Activated naive CD8-positive, alpha-beta T cell treated with anti-CD3 and anti-CD28 coated beads for 36 hours (primary cell): ENCODE measurements around the gene RMND5A. TPM values are rescaled to one million over a fixed set of nuclear protein-coding genes. Genes with fewer than 3 reads are reported as not detected.
A peak's percentile ranks its signal among the peaks of the same experiment; 100 is the strongest.
"Not testable (repeated sequence)": the region's sequence is repeated elsewhere in the genome, so short reads cannot be mapped to it uniquely, and the experiment has no call there.

Source experiments
- DNase-seq: peaks from one replicate; pipeline ENCODE4 v3.0.0; 2021
- H3K27ac Mint-ChIP-seq: one replicate; pipeline ENCODE4 v1.8.0; 2022; ENCODE audit warnings: mild to moderate bottlenecking, moderate library complexity, mixed read lengths
- H3K27me3 Mint-ChIP-seq: one replicate; pipeline ENCODE4 v1.8.0; 2022; ENCODE audit warnings: mild to moderate bottlenecking, mixed read lengths
- H3K36me3 Mint-ChIP-seq: one replicate; pipeline ENCODE4 v1.8.0; 2021; ENCODE audit warnings: mild to moderate bottlenecking, mixed read lengths
- H3K4me1 Mint-ChIP-seq: one replicate; pipeline ENCODE4 v1.8.0; 2021; ENCODE audit warnings: mixed read lengths
- H3K4me3 Mint-ChIP-seq: one replicate; pipeline ENCODE4 v1.8.0; 2022; ENCODE audit warnings: mild to moderate bottlenecking, moderate library complexity, mixed read lengths
- H3K9me3 Mint-ChIP-seq: one replicate; pipeline ENCODE4 v1.8.0; 2022; ENCODE audit warnings: mixed read lengths
- total RNA-seq, 2 experiments: library from RNA; stranded (reverse); gene quantifications; one replicate each; pipeline ENCODE4 v1.2.3, GENCODE V29; 2021

The RMND5A gene
- total RNA-seq, 2 experiments from 2014 or later = 63.4 to 65.9 TPM

- Mint-ChIP-seq H3K4me3 (no peak overlapping the region), H3K9me3 (peaks cover 1% of the 10 kb centered on the region), H3K27me3 (no peaks in the 10 kb centered on the region), H3K4me1 (peaks cover 15% of the 10 kb centered on the region), H3K27ac (no peak overlapping the region), H3K36me3 (peaks cover 2% of the 10 kb centered on the region)
- DNase-seq = no peak
Measured at GRCh38 chr2:86700690-86701089, 19.4 kb upstream of the RMND5A start.

- H3K36me3 Mint-ChIP-seq = peaks cover 3% of the 10 kb centered on the region
- no peak for DNase-seq
- H3K9me3 Mint-ChIP-seq = peaks cover 3% of the 10 kb centered on the region
- no peak overlapping the region for H3K4me3 Mint-ChIP-seq
- H3K27ac Mint-ChIP-seq = no peak overlapping the region
- H3K27me3 Mint-ChIP-seq = no peaks in the 10 kb centered on the region
- peaks cover 5% of the 10 kb centered on the region for H3K4me1 Mint-ChIP-seq
Measured at GRCh38 chr2:86703704-86704361, 16.3 kb upstream of the RMND5A start.

- H3K4me1 Mint-ChIP-seq = peaks cover 5% of the 10 kb centered on the region
- H3K9me3 Mint-ChIP-seq = peaks cover 5% of the 10 kb centered on the region
- H3K36me3 Mint-ChIP-seq = peaks cover 3% of the 10 kb centered on the region
- H3K27me3 Mint-ChIP-seq = no peaks in the 10 kb centered on the region
- H3K27ac Mint-ChIP-seq = no peak overlapping the region
- DNase-seq = no peak
- no peak overlapping the region for H3K4me3 Mint-ChIP-seq
Measured at GRCh38 chr2:86704459-86704971, 15.6 kb upstream of the RMND5A start.

GRCh38 chr2:86706220-86706619 lies 13.9 kb upstream of the RMND5A start:
- Mint-ChIP-seq H3K27me3 (no peaks in the 10 kb centered on the region), H3K4me3 (no peak overlapping the region), H3K27ac (no peak overlapping the region), H3K4me1 (peaks cover 5% of the 10 kb centered on the region), H3K36me3 (peaks cover 9% of the 10 kb centered on the region), H3K9me3 (peaks cover 7% of the 10 kb centered on the region)
- DNase-seq = no peak

DNA sequence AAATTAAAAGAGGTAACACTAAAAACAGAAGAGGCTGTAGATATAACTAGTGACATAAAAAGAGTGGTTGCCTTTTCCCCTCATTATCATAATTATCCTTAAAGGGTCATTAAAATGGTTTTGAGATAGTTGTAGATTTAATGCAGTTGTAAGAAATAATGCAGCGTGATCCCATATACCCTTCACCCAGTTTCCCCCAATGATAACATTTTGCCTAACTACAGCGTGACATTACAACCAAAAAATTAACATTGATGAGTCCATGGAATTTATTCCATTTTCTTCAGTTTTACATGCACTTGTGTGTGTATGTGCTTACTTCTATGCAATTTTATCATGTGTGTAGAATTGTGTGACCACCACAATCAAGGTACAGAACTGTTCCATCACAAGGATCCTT lies 13.2 kb upstream of the RMND5A start:
- H3K4me1 Mint-ChIP-seq = peaks cover 5% of the 10 kb centered on the region

GRCh38 chr2:86708126-86708525 lies 12.0 kb upstream of the RMND5A start:
- H3K36me3 Mint-ChIP-seq, H3K27ac Mint-ChIP-seq, H3K4me1 Mint-ChIP-seq, DNase-seq, H3K27me3 Mint-ChIP-seq, H3K9me3 Mint-ChIP-seq, H3K4me3 Mint-ChIP-seq: not testable (repeated sequence)

More for the DNA sequence above, 13.2 kb upstream of the RMND5A start:
- H3K9me3 Mint-ChIP-seq = peaks cover 7% of the 10 kb centered on the region
- peaks cover 9% of the 10 kb centered on the region for H3K36me3 Mint-ChIP-seq
- no peaks in the 10 kb centered on the region for H3K27me3 Mint-ChIP-seq
- DNase-seq = no peak
- no peak overlapping the region for H3K27ac Mint-ChIP-seq
- no peak overlapping the region for H3K4me3 Mint-ChIP-seq

DNA sequence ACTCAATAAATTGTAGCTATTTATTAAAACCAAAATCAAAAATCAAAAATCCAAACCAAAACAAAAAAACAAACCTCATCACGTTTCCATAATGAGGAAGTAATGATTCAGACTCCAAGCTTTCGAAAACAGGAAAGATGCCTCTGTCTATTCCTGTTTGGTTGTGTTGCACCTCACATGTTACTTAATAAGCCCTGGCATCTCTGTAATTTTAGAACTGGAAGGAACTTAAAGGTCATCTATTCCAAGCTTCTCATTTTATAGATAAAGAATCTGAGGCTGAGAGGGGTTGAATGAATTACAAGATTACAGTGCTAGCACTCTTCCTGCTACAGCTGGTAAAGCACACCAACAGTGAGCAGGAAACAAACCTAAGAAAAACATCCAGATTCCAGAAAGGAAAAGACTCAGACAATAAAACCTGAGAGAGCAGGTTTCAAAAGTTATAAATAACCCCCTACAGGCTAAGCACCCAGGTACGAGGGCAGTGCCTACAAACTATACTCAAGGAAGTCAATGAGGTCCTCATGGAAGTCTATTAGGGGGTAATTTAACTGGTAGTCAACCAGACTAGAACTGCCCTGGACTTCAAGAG lies 5.4 kb upstream of the RMND5A start:
- H3K4me3 Mint-ChIP-seq, H3K4me1 Mint-ChIP-seq, H3K27me3 Mint-ChIP-seq, H3K36me3 Mint-ChIP-seq, DNase-seq, H3K27ac Mint-ChIP-seq, H3K9me3 Mint-ChIP-seq: not testable (repeated sequence)

GRCh38 chr2:86719263-86719636 lies 841 bp upstream of the RMND5A start:
- not testable (repeated sequence) for H3K36me3 Mint-ChIP-seq, H3K27me3 Mint-ChIP-seq, H3K4me1 Mint-ChIP-seq, H3K9me3 Mint-ChIP-seq, DNase-seq
- H3K4me3 Mint-ChIP-seq = peak overlapping the region; percentile 80
- peak overlapping the region; percentile 89 for H3K27ac Mint-ChIP-seq

DNA sequence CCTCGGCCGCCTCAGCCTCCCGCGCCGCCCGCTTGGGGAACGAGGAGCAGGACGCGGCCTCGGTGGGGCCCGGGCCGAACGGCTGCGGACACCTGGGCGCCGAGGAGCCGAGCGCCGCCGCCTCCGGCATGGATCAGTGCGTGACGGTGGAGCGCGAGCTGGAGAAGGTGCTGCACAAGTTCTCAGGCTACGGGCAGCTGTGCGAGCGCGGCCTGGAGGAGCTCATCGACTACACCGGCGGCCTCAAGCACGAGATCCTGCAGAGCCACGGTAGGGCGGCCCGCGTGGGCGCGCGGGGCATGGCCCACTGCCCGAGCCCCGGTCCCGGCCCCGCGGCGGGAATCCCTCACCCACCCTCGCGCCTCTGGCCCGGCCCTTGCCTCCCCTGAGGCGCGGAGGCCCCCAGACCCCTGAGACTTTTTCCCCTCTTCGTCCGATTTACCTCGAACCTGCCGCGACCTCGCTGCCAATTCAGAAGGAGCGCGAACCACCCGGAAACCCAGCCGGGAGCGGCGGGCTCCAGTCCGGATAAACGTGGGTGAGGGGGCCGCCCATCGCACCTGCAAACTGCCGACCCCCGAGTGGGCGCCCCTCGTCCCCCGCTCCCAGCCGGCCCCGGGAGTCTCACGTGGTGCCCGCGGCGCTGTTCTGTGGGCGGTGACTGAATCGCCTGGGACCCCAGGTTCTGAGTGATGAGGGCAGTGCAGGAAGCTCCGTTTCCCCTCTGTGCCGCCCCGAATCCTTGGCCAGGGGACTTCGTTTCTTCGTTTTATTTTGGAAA lies 639 bp downstream of the RMND5A start:
- H3K4me3 Mint-ChIP-seq = peak overlapping the region; percentile 87
- not testable (repeated sequence) for H3K4me1 Mint-ChIP-seq, H3K36me3 Mint-ChIP-seq, H3K27me3 Mint-ChIP-seq, H3K9me3 Mint-ChIP-seq
- peak overlapping the region; percentile 84 for H3K27ac Mint-ChIP-seq
- peak; percentile 66 for DNase-seq

DNA sequence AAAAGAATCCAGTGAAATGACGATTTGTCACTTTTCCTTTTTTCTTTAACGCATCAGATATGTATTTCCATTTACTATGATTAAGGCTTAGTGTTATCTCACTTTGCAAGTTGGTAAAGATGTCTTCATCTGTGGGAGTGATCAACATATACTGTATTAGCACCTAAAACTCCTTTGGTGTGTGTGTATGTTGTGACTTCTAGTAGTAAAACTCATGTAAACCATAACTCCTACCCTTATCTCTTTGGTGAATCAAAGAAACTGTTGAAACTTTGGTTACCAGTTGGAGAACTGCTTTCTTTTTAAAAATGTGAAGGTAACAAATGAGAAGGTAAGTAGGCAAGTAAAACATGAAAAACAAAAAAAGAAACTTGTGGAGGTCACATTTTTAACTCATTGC lies 5.6 kb downstream of the RMND5A start:
- not testable (repeated sequence) for H3K4me3 Mint-ChIP-seq, H3K27ac Mint-ChIP-seq

GRCh38 chr2:86732040-86732525 lies 12.0 kb downstream of the RMND5A start:
- H3K36me3 Mint-ChIP-seq, H3K9me3 Mint-ChIP-seq, H3K27ac Mint-ChIP-seq, DNase-seq, H3K27me3 Mint-ChIP-seq, H3K4me3 Mint-ChIP-seq: not testable (repeated sequence)
- peaks cover 12% of the 10 kb centered on the region for H3K4me1 Mint-ChIP-seq

More for the DNA sequence above, 5.6 kb downstream of the RMND5A start:
- not testable (repeated sequence) for H3K9me3 Mint-ChIP-seq, DNase-seq, H3K27me3 Mint-ChIP-seq, H3K36me3 Mint-ChIP-seq
- H3K4me1 Mint-ChIP-seq = peaks cover 11% of the 10 kb centered on the region

- not testable (repeated sequence) for DNase-seq, H3K4me3 Mint-ChIP-seq, H3K27ac Mint-ChIP-seq, H3K36me3 Mint-ChIP-seq, H3K27me3 Mint-ChIP-seq, H3K9me3 Mint-ChIP-seq
- peaks cover 12% of the 10 kb centered on the region for H3K4me1 Mint-ChIP-seq
Measured at GRCh38 chr2:86732837-86733236, 12.7 kb downstream of the RMND5A start.

- H3K9me3 Mint-ChIP-seq, DNase-seq, H3K4me3 Mint-ChIP-seq, H3K36me3 Mint-ChIP-seq, H3K27me3 Mint-ChIP-seq, H3K27ac Mint-ChIP-seq: not testable (repeated sequence)
- H3K4me1 Mint-ChIP-seq = peaks cover 12% of the 10 kb centered on the region
Measured at GRCh38 chr2:86733528-86733927, 13.4 kb downstream of the RMND5A start.

- not testable (repeated sequence) for DNase-seq, H3K27me3 Mint-ChIP-seq, H3K27ac Mint-ChIP-seq, H3K36me3 Mint-ChIP-seq, H3K4me3 Mint-ChIP-seq, H3K4me1 Mint-ChIP-seq, H3K9me3 Mint-ChIP-seq
Measured at GRCh38 chr2:86734896-86735295, 14.8 kb downstream of the RMND5A start.

- H3K4me1 Mint-ChIP-seq, H3K27ac Mint-ChIP-seq, DNase-seq, H3K4me3 Mint-ChIP-seq, H3K27me3 Mint-ChIP-seq, H3K36me3 Mint-ChIP-seq, H3K9me3 Mint-ChIP-seq: not testable (repeated sequence)
Measured at GRCh38 chr2:86739485-86739884, 19.4 kb downstream of the RMND5A start.
